HG03354 (cell line): ENCODE measurements around the gene ARRDC4.
"Not testable (repeated sequence)": the region's sequence is repeated elsewhere in the genome, so short reads cannot be mapped to it uniquely, and the experiment has no call there.

Experiments
- ATAC-seq: cut with Tn5 transposase; IDR thresholded peaks from one replicate; pipeline ENCODE4 v1.9.1; 2021; ENCODE audit warnings: mild to moderate bottlenecking; ENCODE audit not compliant: unreplicated experiment, poor library complexity, severe bottlenecking

The ARRDC4 gene

GRCh38 chr15:97963779-97964178 lies 3.3 kb downstream of the ARRDC4 start:
- ATAC-seq, result no peak

GRCh38 chr15:97966246-97966645 lies 5.7 kb downstream of the ARRDC4 start:
- ATAC-seq, result no peak

- no peak for ATAC-seq
Observed at GRCh38 chr15:97966924-97967620, 6.6 kb downstream of the ARRDC4 start.

GRCh38 chr15:97967881-97968280 lies 7.4 kb downstream of the ARRDC4 start:
- no peak for ATAC-seq

- no peak for ATAC-seq
Observed at GRCh38 chr15:97968380-97968779, 7.9 kb downstream of the ARRDC4 start.

GRCh38 chr15:97972366-97972765 lies 11.9 kb downstream of the ARRDC4 start:
- no peak for ATAC-seq

- no peak for ATAC-seq
Observed at GRCh38 chr15:97976129-97976528, 15.6 kb downstream of the ARRDC4 start.

GRCh38 chr15:97976766-97977503 lies 16.4 kb downstream of the ARRDC4 start:
- ATAC-seq, result no peak

- no peak for ATAC-seq
Observed at GRCh38 chr15:97977734-97978133, 17.2 kb downstream of the ARRDC4 start.

GRCh38 chr15:97978401-97979139 lies 18.1 kb downstream of the ARRDC4 start:
- ATAC-seq, result no peak

GRCh38 chr15:97979140-97979520 lies 18.6 kb downstream of the ARRDC4 start:
- no peak for ATAC-seq

GRCh38 chr15:97981058-97981457 lies 20.6 kb downstream of the ARRDC4 start:
- ATAC-seq, result no peak

- ATAC-seq, result no peak
Observed at GRCh38 chr15:97981758-97982157, 21.3 kb downstream of the ARRDC4 start.

- no peak for ATAC-seq
Observed at GRCh38 chr15:97984157-97984556, 23.7 kb downstream of the ARRDC4 start.

- not testable (repeated sequence) for ATAC-seq
Observed at GRCh38 chr15:97985979-97986378, 25.5 kb downstream of the ARRDC4 start.

- ATAC-seq, result no peak
Observed at GRCh38 chr15:97986781-97987180, 26.3 kb downstream of the ARRDC4 start.

GRCh38 chr15:97989299-97989698 lies 28.8 kb downstream of the ARRDC4 start:
- ATAC-seq, result no peak

- no peak for ATAC-seq
Observed at GRCh38 chr15:97991972-97992541, 31.6 kb downstream of the ARRDC4 start.

GRCh38 chr15:97992823-97993222 lies 32.3 kb downstream of the ARRDC4 start:
- no peak for ATAC-seq

- no peak for ATAC-seq
Observed at GRCh38 chr15:97993310-97993738, 32.8 kb downstream of the ARRDC4 start.
